Stomach (tissue), 4 donors: ENCODE results near the gene ZBED4.

Source experiments
- POLR2A ChIP-seq, 4 donors: fragments of 450-650 bp; IDR thresholded peaks; one replicate each; pipeline ENCODE4 v1.6.1; 2016; ENCODE audit warnings: antibody characterized with exemption in 4 of 4, control low read depth in 2 of 4, mild to moderate bottlenecking in 1 of 4, moderate library complexity in 1 of 4
- POLR2AphosphoS5 ChIP-seq, 3 donors: sonication (generic); formaldehyde crosslinking; IDR thresholded peaks; one replicate each; pipeline ENCODE4 v1.6.1; 2016; ENCODE audit warnings: antibody characterized with exemption in 3 of 3
- TF ChIP-seq, protein P1 (sequence below), 7 experiments: fragments of 450-650 bp in 4 of 7; fragments of 200-600 bp in 3 of 7; sonication (generic) in 3 of 7; IDR thresholded peaks; one replicate each; pipeline ENCODE4 v1.5.1; 2016 to 2019; ENCODE audit warnings: antibody characterized with exemption in 7 of 7, control low read depth in 2 of 7, mild to moderate bottlenecking in 1 of 7

DNA sequence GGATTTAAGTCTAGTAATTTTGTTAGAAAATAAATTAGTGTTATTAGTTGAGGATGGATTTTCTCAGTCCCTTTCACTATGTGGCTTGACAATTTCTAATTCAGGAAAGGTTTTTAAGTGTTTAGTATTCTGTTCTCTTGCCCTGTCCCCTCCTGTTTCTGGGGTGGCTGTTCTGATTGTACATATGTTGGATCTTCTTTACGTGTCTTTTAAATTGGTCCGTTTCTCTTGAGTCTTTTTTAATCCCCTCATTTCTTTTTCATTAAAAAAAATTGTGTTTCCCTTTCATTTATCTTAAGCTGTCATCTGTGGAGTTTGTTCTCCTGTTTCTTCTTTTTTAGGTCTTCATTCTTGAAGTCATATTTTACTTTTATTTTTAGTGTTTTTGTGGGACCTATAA, 12.5 kb downstream of the ZBED4 start:
- TF ChIP-seq, protein P1, sequence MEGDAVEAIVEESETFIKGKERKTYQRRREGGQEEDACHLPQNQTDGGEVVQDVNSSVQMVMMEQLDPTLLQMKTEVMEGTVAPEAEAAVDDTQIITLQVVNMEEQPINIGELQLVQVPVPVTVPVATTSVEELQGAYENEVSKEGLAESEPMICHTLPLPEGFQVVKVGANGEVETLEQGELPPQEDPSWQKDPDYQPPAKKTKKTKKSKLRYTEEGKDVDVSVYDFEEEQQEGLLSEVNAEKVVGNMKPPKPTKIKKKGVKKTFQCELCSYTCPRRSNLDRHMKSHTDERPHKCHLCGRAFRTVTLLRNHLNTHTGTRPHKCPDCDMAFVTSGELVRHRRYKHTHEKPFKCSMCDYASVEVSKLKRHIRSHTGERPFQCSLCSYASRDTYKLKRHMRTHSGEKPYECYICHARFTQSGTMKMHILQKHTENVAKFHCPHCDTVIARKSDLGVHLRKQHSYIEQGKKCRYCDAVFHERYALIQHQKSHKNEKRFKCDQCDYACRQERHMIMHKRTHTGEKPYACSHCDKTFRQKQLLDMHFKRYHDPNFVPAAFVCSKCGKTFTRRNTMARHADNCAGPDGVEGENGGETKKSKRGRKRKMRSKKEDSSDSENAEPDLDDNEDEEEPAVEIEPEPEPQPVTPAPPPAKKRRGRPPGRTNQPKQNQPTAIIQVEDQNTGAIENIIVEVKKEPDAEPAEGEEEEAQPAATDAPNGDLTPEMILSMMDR (IDR thresholded peaks at IDR 0.05) = no peak
- no peak for TF ChIP-seq POLR2A (IDR thresholded peaks at IDR 0.05)
- TF ChIP-seq POLR2AphosphoS5 (IDR thresholded peaks at IDR 0.05) = no peak
